HTERT RPE-1 (cell line): ENCODE measurements around the gene TPST2.

Source experiments
- in situ Hi-C: fragments of 300-500 bp; cut with MboI; formaldehyde crosslinking; loops from 4 replicates; pipeline ENCODE4 v1.14.3; 2020; ENCODE audit warnings: low sequenced_read_pairs

Gene TPST2

GRCh38 chr22:26558248-26558895 is 31.6 kb downstream of the TPST2 start:
- in situ Hi-C loops, result no loop called here

DNA sequence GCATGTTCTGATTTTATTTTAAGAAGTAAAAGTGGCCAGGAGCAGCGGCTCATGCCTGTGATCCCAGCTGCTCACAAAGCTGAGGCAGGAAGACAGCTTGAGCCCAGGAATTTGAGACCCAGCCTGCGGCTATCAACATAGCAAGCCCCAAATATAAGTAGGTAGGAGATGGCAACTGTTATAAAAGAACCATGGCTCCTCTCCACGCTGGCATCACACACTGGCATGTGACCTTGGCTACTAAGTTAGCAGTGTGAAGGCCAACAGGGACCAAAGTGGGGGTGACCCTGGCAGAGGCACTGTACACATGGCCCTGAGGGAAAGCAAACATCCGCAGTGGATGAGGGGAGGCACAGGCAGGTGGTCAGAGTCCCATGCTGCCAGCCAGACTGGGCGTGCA is 33.0 kb downstream of the TPST2 start:
- in situ Hi-C loops, result no loop called here

DNA sequence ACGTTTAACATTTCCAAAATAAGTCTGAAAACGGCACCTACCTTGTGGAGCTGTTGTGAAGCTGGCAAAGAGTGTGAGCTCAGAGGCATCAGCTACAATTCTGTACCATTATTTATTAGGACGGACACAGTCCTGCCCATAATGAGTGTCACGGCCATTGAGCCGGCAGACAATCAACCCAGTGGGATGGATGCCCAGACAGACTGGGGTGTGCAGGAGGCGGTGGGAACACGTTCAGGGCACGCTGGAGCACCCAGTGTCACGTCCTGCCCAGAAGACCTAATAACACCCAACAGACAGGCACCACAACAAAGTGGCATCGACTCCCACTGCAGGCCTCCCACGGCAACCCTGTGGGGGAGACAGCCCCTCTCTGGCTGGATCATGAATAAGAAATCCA is 34.5 kb downstream of the TPST2 start:
- in situ Hi-C loops, result no loop called here

DNA sequence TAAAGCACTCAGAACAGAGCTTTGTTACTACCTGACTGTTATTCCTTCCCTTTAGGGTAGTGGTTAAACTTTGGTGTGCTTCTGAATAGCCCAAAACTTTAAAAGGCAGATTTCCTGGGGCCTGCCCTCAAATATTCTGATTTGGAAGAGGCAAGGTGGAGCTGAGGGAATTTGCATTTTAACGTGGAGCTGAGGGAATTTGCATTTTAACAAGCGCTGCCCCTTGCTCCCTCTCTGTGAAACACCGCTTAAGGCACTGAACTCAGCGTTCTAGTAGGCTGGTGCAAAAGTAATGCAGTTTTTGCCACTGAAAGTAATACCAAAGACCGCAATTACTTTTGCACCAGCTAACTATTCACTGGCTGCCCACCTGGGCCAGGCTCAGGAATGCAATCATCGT is 35.0 kb downstream of the TPST2 start:
- in situ Hi-C loops, result no loop called here

- in situ Hi-C loops, result no loop called here
Measured at GRCh38 chr22:26553056-26553752, 36.7 kb downstream of the TPST2 start.

DNA sequence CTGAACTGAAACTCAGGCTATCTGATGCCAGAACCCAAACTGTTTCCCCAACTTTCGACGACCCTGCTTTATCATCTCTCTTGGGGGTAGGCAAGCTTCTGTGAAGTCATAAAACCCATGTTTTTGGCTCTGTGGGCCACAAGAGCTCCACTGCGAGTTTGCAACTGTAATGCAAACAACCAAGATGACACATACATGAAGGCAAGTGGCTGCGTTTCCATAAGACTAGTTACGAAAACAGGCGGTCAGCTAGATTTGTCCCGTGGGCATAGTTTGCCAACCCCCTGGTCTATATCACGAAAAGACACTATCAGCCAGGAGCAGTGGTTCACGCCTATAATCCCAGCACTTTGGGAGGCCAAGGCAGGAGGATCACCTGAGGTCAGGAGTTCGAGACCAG is 37.5 kb downstream of the TPST2 start:
- in situ Hi-C loops, result no loop called here

GRCh38 chr22:26551568-26551967 is 38.4 kb downstream of the TPST2 start:
- in situ Hi-C loops, result no loop called here

GRCh38 chr22:26550498-26551033 is 39.4 kb downstream of the TPST2 start:
- in situ Hi-C loops, result no loop called here

GRCh38 chr22:26549902-26550497 is 39.9 kb downstream of the TPST2 start:
- in situ Hi-C loops, result no loop called here

- in situ Hi-C loops, result no loop called here
Measured at GRCh38 chr22:26548984-26549383, 40.9 kb downstream of the TPST2 start.

- in situ Hi-C loops, result no loop called here
Measured at GRCh38 chr22:26548303-26548702, 41.6 kb downstream of the TPST2 start.

GRCh38 chr22:26547837-26548236 is 42.1 kb downstream of the TPST2 start:
- in situ Hi-C loops, result no loop called here

DNA sequence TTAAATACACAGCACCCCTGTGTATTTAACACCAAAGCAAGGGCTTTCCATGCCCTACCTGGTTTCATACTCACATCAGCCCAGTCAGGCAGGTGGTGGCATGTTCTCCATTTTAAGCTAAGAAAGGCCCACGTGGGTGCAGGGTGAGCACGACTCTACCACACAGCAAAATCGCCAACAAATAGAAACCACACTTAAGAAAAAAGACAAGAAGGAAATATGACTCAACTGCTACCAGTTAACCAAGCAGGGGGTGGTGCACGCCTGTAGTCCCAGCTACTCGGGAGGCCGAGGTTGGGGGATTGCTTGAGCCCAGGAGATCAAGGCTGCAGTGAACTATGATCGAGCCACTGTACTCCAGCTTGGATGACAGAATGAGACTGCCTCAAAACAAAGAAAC is 42.5 kb downstream of the TPST2 start:
- in situ Hi-C loops, result no loop called here

DNA sequence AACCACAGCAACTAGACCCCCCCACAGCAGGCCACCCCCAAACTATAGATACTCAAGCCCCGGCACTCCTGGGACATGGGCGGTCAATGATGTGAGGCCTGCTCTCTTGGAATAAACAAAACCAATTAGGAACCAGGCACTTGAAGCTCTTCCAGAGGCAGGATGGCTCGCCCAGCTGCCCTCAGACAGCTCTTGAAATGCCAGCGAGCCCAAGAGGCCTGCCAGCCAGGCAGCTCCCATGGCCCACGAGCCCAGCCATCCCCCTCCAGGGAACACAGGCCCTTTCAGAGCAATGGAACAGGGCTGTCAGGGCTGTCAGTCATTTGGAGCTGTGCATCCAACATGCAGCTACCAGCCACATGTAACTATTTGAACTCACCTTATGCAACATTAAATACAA is 43.6 kb downstream of the TPST2 start:
- in situ Hi-C loops, result no loop called here

- in situ Hi-C loops, result no loop called here
Measured at GRCh38 chr22:26545827-26546226, 44.1 kb downstream of the TPST2 start.

GRCh38 chr22:26545385-26545784 is 44.5 kb downstream of the TPST2 start:
- in situ Hi-C loops, result no loop called here

GRCh38 chr22:26544489-26544888 is 45.4 kb downstream of the TPST2 start:
- in situ Hi-C loops, result no loop called here

- in situ Hi-C loops, result no loop called here
Measured at GRCh38 chr22:26542831-26543230, 47.1 kb downstream of the TPST2 start.

GRCh38 chr22:26541167-26541819 is 48.6 kb downstream of the TPST2 start:
- in situ Hi-C loops, result no loop called here

GRCh38 chr22:26540119-26540518 is 49.8 kb downstream of the TPST2 start:
- in situ Hi-C loops, result no loop called here

GRCh38 chr22:26536762-26537134 is 53.2 kb downstream of the TPST2 start:
- in situ Hi-C loops, result no loop called here
